Ascending aorta (tissue), 2 donors: ENCODE data around the gene TNRC6A. TPM values are rescaled to one million over a fixed set of nuclear protein-coding genes. Genes with fewer than 3 reads are reported as not detected.
"Not testable (repeated sequence)": the region's sequence is repeated elsewhere in the genome, so short reads cannot be mapped to it uniquely, and the experiment has no call there.

Experiments
- DNase-seq, 2 donors: peaks; one replicate each; pipeline ENCODE4 v3.0.0-alpha.2; 2019; ENCODE audit warnings: low spot score in 2 of 2
- H3K27ac ChIP-seq, 2 donors: fragments of 200-600 bp; sonication (generic); one replicate each; pipeline ENCODE4 v1.5.1; 2016 to 2017; ENCODE audit warnings: mild to moderate bottlenecking in 1 of 2
- H3K27me3 ChIP-seq: fragments of 200-600 bp; sonication (generic); one replicate; pipeline ENCODE4 v1.5.1; 2017
- H3K36me3 ChIP-seq, 2 donors: fragments of 200-600 bp; sonication (generic); one replicate each; pipeline ENCODE4 v1.5.1; 2016
- H3K4me1 ChIP-seq, 2 donors: fragments of 200-600 bp; sonication (generic); one replicate each; pipeline ENCODE4 v1.5.1; 2016 to 2017; ENCODE audit warnings: mild to moderate bottlenecking in 1 of 2
- H3K4me3 ChIP-seq, 2 donors: fragments of 200-600 bp; sonication (generic); one replicate each; pipeline ENCODE4 v1.5.1; 2016 to 2017; ENCODE audit warnings: mild to moderate bottlenecking in 1 of 2
- H3K9me3 ChIP-seq, 2 donors: fragments of 200-600 bp; sonication (generic); one replicate each; pipeline ENCODE4 v1.5.1; 2016
- intact Hi-C: fragments of 100-400 bp; cut with DNase I; formaldehyde crosslinking; loops from one replicate; pipeline ENCODE4 v1.15.1; 2023
- total RNA-seq: library from RNA; depleted of rRNA; stranded (reverse); fragments of >200 nt; gene quantifications from one replicate; pipeline ENCODE4 v1.1.0, GENCODE V29; 2016
- TF ChIP-seq, protein P1 (sequence below), 3 experiments: fragments of 200-600 bp in 2 of 3; fragments of 450-650 bp in 1 of 3; sonication (generic) in 2 of 3; IDR thresholded peaks; one replicate each; pipeline ENCODE4 v1.5.1; 2016 to 2019; ENCODE audit warnings: antibody characterized with exemption in 3 of 3, mild to moderate bottlenecking in 1 of 3, moderate library complexity in 1 of 3

TNRC6A gene
- total RNA-seq, 1 donor from 2014 or later, result 36.7 TPM

DNA sequence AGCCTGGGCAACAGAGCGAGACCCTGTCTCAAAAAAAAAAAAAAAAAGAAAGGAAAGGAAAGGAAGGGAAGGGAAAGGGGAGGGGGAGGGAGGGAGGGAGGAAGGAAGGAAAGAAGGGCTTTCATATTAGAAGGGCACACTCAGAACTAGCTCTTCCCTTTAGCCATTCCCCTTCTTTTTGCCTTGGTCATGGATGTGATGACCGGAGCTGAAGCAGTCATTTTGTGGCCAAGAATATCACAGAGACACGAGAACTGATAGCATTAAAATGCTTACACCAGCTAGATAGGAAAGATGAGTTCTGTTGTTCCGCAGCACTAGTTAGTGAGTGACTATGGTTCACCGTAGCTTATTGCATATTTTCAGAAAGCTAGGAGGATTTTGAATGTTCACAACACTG lies 32.8 kb upstream of the TNRC6A start:
- peaks cover 9 to 11% of the 10 kb centered on the region in 2 donors for H3K4me1 ChIP-seq
- H3K9me3 ChIP-seq, result no peaks in the 10 kb centered on the region
- no peak overlapping the region for H3K27ac ChIP-seq
- intact Hi-C loops, result no loop called here
- H3K36me3 ChIP-seq, result no peaks in the 10 kb centered on the region
- H3K27me3 ChIP-seq, result no peaks in the 10 kb centered on the region
- TF ChIP-seq, protein P1, sequence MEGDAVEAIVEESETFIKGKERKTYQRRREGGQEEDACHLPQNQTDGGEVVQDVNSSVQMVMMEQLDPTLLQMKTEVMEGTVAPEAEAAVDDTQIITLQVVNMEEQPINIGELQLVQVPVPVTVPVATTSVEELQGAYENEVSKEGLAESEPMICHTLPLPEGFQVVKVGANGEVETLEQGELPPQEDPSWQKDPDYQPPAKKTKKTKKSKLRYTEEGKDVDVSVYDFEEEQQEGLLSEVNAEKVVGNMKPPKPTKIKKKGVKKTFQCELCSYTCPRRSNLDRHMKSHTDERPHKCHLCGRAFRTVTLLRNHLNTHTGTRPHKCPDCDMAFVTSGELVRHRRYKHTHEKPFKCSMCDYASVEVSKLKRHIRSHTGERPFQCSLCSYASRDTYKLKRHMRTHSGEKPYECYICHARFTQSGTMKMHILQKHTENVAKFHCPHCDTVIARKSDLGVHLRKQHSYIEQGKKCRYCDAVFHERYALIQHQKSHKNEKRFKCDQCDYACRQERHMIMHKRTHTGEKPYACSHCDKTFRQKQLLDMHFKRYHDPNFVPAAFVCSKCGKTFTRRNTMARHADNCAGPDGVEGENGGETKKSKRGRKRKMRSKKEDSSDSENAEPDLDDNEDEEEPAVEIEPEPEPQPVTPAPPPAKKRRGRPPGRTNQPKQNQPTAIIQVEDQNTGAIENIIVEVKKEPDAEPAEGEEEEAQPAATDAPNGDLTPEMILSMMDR (IDR thresholded peaks at IDR 0.05), result no peak
- no peak overlapping the region for H3K4me3 ChIP-seq
- DNase-seq, result no peak

DNA sequence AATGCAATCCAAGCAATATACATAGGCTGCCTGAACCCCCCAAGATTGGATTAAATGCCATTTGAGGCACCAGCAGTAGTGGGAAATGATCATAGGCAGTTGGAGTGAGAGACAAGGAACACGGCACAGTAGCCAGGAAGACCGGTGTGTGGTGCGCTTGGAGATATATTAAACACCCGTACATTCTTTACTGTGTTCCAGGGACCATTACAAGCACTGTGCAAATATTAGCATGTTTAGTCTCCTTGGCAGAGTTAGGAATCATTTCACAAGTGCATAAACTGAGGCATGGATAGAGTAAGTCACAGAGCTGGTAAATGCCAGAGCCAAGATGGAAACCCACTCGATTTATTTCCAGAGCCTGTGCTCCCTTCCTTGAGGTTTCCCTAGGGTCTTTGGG lies 31.1 kb upstream of the TNRC6A start:
- H3K9me3 ChIP-seq, result no peaks in the 10 kb centered on the region
- H3K27ac ChIP-seq, result peak overlapping the region in 1 of 2 donors; percentile 71
- no peaks in the 10 kb centered on the region for H3K36me3 ChIP-seq
- peaks cover 9 to 18% of the 10 kb centered on the region in 2 donors for H3K4me1 ChIP-seq
- intact Hi-C loops, result no loop called here
- no peaks in the 10 kb centered on the region for H3K27me3 ChIP-seq
- DNase-seq, result no peak
- TF ChIP-seq, protein P1 (IDR thresholded peaks at IDR 0.05), result no peak
- no peak overlapping the region for H3K4me3 ChIP-seq

DNA sequence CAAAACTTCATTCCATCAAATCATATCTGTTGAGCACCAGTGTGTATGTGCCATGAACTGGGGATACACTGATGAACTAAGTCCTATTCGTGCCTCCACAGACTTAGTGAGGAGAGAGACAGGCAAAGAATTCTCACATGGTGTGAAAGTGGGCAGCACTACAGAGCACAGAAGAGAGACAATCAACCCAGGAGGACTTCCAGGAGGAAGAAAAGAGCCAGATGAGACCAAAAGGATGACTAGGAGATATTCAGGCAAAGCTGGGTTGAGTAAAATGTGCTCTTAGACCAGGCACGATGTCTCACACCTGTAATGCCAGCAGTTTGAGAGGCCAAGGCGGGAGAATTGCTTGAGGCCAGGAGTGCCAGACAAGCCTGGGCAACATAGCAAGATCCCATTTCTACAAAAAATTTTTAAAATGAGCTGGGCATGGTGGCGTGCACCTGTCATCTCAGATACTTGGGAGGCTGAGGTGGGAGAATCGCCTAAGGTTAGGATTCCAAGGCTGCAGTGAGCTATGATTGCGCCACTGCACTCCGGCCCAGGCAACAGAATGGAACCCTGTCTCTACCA lies 30.2 kb upstream of the TNRC6A start:
- H3K27ac ChIP-seq, result peak overlapping the region; percentile 71 to 88
- no peak overlapping the region for H3K4me3 ChIP-seq
- no peaks in the 10 kb centered on the region for H3K36me3 ChIP-seq
- H3K9me3 ChIP-seq, result no peaks in the 10 kb centered on the region
- no peak for DNase-seq
- intact Hi-C loops, result no loop called here
- peaks cover 9 to 18% of the 10 kb centered on the region in 2 donors for H3K4me1 ChIP-seq
- TF ChIP-seq, protein P1 (IDR thresholded peaks at IDR 0.05), result no peak
- no peaks in the 10 kb centered on the region for H3K27me3 ChIP-seq

DNA sequence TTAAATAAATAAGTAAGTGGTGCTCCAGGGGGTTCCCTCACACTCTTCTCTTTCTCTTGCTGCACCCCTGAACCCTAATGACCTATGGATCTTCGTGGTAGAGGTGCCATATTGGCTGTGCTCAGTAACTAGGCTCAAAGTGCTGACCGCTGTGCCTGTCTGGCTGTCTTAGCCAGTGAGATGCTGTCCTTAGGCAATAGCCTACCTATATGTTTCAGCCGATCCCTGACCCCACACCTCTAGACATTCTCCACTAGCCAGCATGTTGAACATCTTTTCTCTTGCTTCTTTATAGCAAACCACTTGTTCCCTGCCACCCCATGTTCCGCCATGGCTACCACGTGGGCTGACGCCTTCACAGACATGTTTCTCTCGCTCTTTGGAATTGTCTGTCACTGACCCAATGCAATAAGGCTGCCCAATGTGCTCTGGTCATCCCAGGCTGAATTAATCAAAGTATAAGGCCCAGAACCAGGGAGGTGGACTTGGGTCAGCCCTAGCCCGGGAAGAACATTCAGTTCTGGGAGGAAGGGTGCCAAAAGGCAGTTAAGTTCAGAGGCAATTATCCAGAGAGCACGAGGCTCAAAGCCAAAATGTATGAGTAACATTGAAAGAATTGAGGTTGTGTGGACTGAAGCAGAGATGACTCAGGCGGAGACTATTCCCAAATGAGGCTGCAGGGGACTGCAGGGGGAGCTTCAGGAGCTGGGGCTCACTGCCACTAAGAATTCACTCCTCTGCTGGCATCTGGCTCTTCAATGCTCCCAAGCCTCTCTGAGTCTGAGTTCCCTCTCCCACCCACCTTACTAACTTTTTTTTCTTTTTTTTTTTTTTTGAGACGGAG lies 28.7 kb upstream of the TNRC6A start:
- intact Hi-C loops, result loop anchor here (1.0 to 10.0 kb wide), 5 partner anchors 20 to 314 kb away; partner anchors contain the start of gene ARHGAP17
- no peaks in the 10 kb centered on the region for H3K27me3 ChIP-seq
- DNase-seq, result peak; percentile 65 to 94

DNA sequence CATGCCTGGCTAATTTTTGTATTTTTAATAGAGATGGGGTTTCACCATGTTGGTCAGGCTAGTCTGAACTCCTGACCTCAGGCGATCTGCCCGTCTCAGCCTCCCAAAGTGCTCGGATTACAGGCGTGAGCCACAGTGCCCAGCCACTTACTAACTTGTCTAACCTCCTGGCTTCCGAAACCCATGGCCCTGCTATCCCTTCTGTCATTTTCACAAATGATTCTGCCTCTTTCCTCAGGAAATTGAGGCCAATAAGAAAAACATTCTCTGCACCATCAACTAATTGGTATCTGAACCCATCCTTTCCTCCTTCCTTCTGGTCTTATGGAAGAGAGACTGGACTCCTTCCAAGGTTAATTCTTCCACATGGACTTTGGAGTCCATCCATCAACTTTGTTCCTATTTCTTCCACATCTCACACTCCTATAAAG lies 27.9 kb upstream of the TNRC6A start:
- no peaks in the 10 kb centered on the region for H3K27me3 ChIP-seq
- H3K4me3 ChIP-seq, result no peak overlapping the region
- no peaks in the 10 kb centered on the region for H3K36me3 ChIP-seq
- no peaks in the 10 kb centered on the region for H3K9me3 ChIP-seq
- H3K27ac ChIP-seq, result peak overlapping the region; percentile 82 to 90
- intact Hi-C loops, result loop anchor here (1.0 to 10.0 kb wide), 5 partner anchors 19 to 313 kb away; partner anchors contain the start of gene ARHGAP17
- TF ChIP-seq, protein P1 (IDR thresholded peaks at IDR 0.05), result no peak
- no peak for DNase-seq
- H3K4me1 ChIP-seq, result peaks cover 12 to 26% of the 10 kb centered on the region in 2 donors

More for the DNA sequence above, 28.7 kb upstream of the TNRC6A start:
- Histone ChIP-seq H3K9me3 (no peaks in the 10 kb centered on the region), H3K36me3 (no peaks in the 10 kb centered on the region), H3K4me1 (peaks cover 12 to 24% of the 10 kb centered on the region in 2 donors), H3K27ac (peak overlapping the region; percentile 82 to 90), H3K4me3 (no peak overlapping the region)
- TF ChIP-seq, protein P1 (IDR thresholded peaks at IDR 0.05), result peak; percentile 10 to 33 (median 27)

DNA sequence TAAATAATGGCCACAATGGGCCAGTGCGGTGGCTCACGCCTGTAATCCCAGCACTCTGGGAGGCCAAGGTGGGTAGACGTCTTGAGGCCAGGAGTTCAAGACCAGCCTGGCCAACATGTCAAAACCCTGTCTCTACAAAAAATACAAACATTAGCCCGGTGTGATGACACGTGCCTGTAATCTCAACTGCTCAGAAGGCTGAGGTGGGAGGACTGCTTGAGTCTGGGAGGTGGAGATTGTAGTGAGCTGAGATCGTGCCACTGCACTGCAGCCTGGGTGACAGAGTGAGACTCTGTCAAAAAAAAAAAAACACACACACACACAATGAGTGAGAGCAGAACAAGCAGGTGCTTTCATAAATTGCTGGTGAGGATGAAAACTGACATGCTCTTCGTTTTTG lies 21.7 kb upstream of the TNRC6A start:
- H3K9me3 ChIP-seq, H3K27me3 ChIP-seq, H3K4me3 ChIP-seq, H3K36me3 ChIP-seq: not testable (repeated sequence)
- DNase-seq, result peak in 1 of 2 donors; percentile 35
- H3K27ac ChIP-seq, result peak overlapping the region; percentile 55 to 58
- H3K4me1 ChIP-seq, result peaks cover 3 to 18% of the 10 kb centered on the region in 2 donors
- intact Hi-C loops, result loop anchor here (2.0 to 10.0 kb wide), 2 partner anchors 21 to 307 kb away; partner anchors contain the start of genes ARHGAP17 and TNRC6A
